Gastrocnemius medialis (tissue), 4 donors: ENCODE data around the gene UQCR11. TPM values are rescaled to one million over a fixed set of nuclear protein-coding genes. Genes with fewer than 3 reads are reported as not detected.

ENCODE experiments used
- ATAC-seq, 2 donors: fragments of 150-250 bp; one replicate each; pipeline ENCODE4 v1.9.1; 2016
- DNase-seq, 2 donors: peaks; one replicate each; pipeline ENCODE4 v3.0.0-alpha.2; 2019
- H3K27ac ChIP-seq, 4 donors: fragments of 200-600 bp; sonication (generic); 1 replicate in 1 of 4; 2 replicates in 3 of 4; pipeline ENCODE4 v1.5.1; 2016 to 2018; ENCODE audit warnings: mild to moderate bottlenecking in 2 of 4, moderate library complexity in 1 of 4
- H3K27me3 ChIP-seq, 3 donors: fragments of 200-600 bp; sonication (generic) in 2 of 3; 1 replicate in 1 of 3; 2 replicates in 2 of 3; pipeline versions ENCODE4 v1.5.1 to v1.6.0; 2016 to 2019; ENCODE audit warnings: mild to moderate bottlenecking in 1 of 3, moderate library complexity in 1 of 3
- H3K36me3 ChIP-seq, 2 donors: fragments of 200-600 bp; sonication (generic) in 1 of 2; one replicate each; pipeline ENCODE4 v1.5.1; 2017 to 2018
- H3K4me1 ChIP-seq, 2 donors: fragments of 200-600 bp; sonication (generic) in 1 of 2; one replicate each; pipeline ENCODE4 v1.5.1; 2016 to 2017; ENCODE audit warnings: mild to moderate bottlenecking in 2 of 2
- H3K4me3 ChIP-seq, 4 donors: fragments of 200-600 bp; sonication (generic) in 3 of 4; 1 replicate in 1 of 4; 2 replicates in 3 of 4; pipeline ENCODE4 v1.5.1; 2016 to 2019; ENCODE audit warnings: mild to moderate bottlenecking in 2 of 4
- H3K9me3 ChIP-seq, 3 donors: fragments of 200-600 bp; sonication (generic) in 2 of 3; 1 replicate in 1 of 3; 2 replicates in 2 of 3; pipeline ENCODE4 v1.5.1; 2016 to 2019
- CTCF ChIP-seq, 5 experiments: fragments of 450-650 bp in 3 of 5; fragments of 200-600 bp in 2 of 5; sonication (generic) in 2 of 5; IDR thresholded peaks in 4 of 5; conservative IDR thresholded peaks in 1 of 5; 1 replicate in 4 of 5; 2 replicates in 1 of 5; pipeline ENCODE4 v1.5.1; 2016 to 2019; ENCODE audit warnings: antibody characterized with exemption in 5 of 5, mild to moderate bottlenecking in 3 of 5, moderate library complexity in 3 of 5
- POLR2A ChIP-seq, 2 donors: fragments of 450-650 bp; IDR thresholded peaks; one replicate each; pipeline ENCODE4 v1.6.1; 2017; ENCODE audit warnings: antibody characterized with exemption in 2 of 2, mild to moderate bottlenecking in 2 of 2, moderate library complexity in 2 of 2
- in situ Hi-C, 4 donors: fragments of 200-750 bp; cut with MboI; loops; one replicate each; pipeline versions ENCODE4 v1.15.0 to v1.8.0; 2017; ENCODE audit warnings: low sequenced_read_pairs in 4 of 4
- intact Hi-C: fragments of 100-400 bp; cut with DNase I; formaldehyde crosslinking; loops from one replicate; pipeline ENCODE4 v1.15.1; 2023; ENCODE audit warnings: low total_unique reads
- total RNA-seq, 4 donors: library from RNA; depleted of rRNA; stranded (reverse); fragments of >200 nt; gene quantifications; one replicate each; pipeline versions ENCODE4 v1.1.0 to v1.2.3, GENCODE V29; 2016

Gene UQCR11
- total RNA-seq, 4 donors from 2014 or later = 106 to 173 (median 154) TPM

GRCh38 chr19:1618157-1619093 lies 13.2 kb upstream of the UQCR11 start:
- DNase-seq (no peak), ATAC-seq (peak in 1 of 2 donors; percentile 62)
- Histone ChIP-seq H3K27me3 (no peaks in the 10 kb centered on the region), H3K4me1 (no peaks in the 10 kb centered on the region), H3K4me3 (no peak overlapping the region), H3K9me3 (no peaks in the 10 kb centered on the region), H3K27ac (no peak overlapping the region), H3K36me3 (peaks cover 0 to 22% of the 10 kb centered on the region in 2 donors)
- intact Hi-C loops = no loop called here
- TF ChIP-seq CTCF (IDR thresholded peaks at IDR 0.05 in 4 of 5, conservative IDR thresholded peaks at IDR 0.05 in 1 of 5) (peak in 3 of 5 experiments; percentile 14 to 24 (median 17)), POLR2A (IDR thresholded peaks at IDR 0.05) (no peak)
- in situ Hi-C loops = no loop called here

GRCh38 chr19:1616875-1617274 lies 11.6 kb upstream of the UQCR11 start:
- intact Hi-C loops (no loop called here), in situ Hi-C loops (no loop called here)
- H3K36me3 ChIP-seq = peaks cover 0 to 28% of the 10 kb centered on the region in 2 donors
- ATAC-seq = no peak
- TF ChIP-seq CTCF (IDR thresholded peaks at IDR 0.05 in 4 of 5, conservative IDR thresholded peaks at IDR 0.05 in 1 of 5) (no peak), POLR2A (IDR thresholded peaks at IDR 0.05) (no peak)
- H3K4me3 ChIP-seq = no peak overlapping the region
- no peaks in the 10 kb centered on the region for H3K9me3 ChIP-seq
- no peak for DNase-seq
- H3K27ac ChIP-seq = no peak overlapping the region
- no peaks in the 10 kb centered on the region for H3K4me1 ChIP-seq
- no peaks in the 10 kb centered on the region for H3K27me3 ChIP-seq

GRCh38 chr19:1616396-1616795 lies 11.1 kb upstream of the UQCR11 start:
- peaks cover 0 to 26% of the 10 kb centered on the region in 2 donors for H3K36me3 ChIP-seq
- DNase-seq (no peak), ATAC-seq (no peak)
- H3K4me3 ChIP-seq = no peak overlapping the region
- no peaks in the 10 kb centered on the region for H3K4me1 ChIP-seq
- intact Hi-C loops = no loop called here
- TF ChIP-seq POLR2A (IDR thresholded peaks at IDR 0.05) (no peak), CTCF (IDR thresholded peaks at IDR 0.05 in 4 of 5, conservative IDR thresholded peaks at IDR 0.05 in 1 of 5) (no peak)
- in situ Hi-C loops = no loop called here
- H3K27me3 ChIP-seq = no peaks in the 10 kb centered on the region
- H3K27ac ChIP-seq = no peak overlapping the region
- H3K9me3 ChIP-seq = no peaks in the 10 kb centered on the region

GRCh38 chr19:1615156-1615765 lies 10.0 kb upstream of the UQCR11 start:
- in situ Hi-C loops (no loop called here), intact Hi-C loops (no loop called here)
- Histone ChIP-seq H3K9me3 (no peaks in the 10 kb centered on the region), H3K27ac (no peak overlapping the region), H3K4me3 (no peak overlapping the region), H3K27me3 (no peaks in the 10 kb centered on the region), H3K36me3 (peaks cover 0 to 31% of the 10 kb centered on the region in 2 donors), H3K4me1 (no peaks in the 10 kb centered on the region)
- DNase-seq (no peak), ATAC-seq (no peak)
- TF ChIP-seq CTCF (IDR thresholded peaks at IDR 0.05 in 4 of 5, conservative IDR thresholded peaks at IDR 0.05 in 1 of 5) = no peak
- no peak for TF ChIP-seq POLR2A (IDR thresholded peaks at IDR 0.05)
